GM10248 (cell line): ENCODE data around the gene FOSB.

Experiments
- CTCF ChIA-PET: fragments of 300-600 bp; sonication (Branson Sonifier 250); formaldehyde crosslinking; extraction: SDS; loops from one replicate; lab custom pipeline; 2021; ENCODE audit warnings: antibody characterized with exemption; lab: Yijun Ruan, JAX
- POLR2A ChIA-PET: fragments of 350-650 bp; sonication (Branson Sonifier 250); formaldehyde crosslinking; extraction: SDS; loops from one replicate; lab custom pipeline; 2020; ENCODE audit warnings: antibody characterized with exemption; lab: Yijun Ruan, JAX
- DNase-seq: peaks from one replicate; pipeline ENCODE4 v3.0.0; 2012; ENCODE audit errors: extremely low spot score
- TF ChIP-seq, protein P1 (sequence below): IDR thresholded peaks from 2 replicates; pipeline ENCODE4 v1.5.1; 2012; ENCODE audit warnings: mild to moderate bottlenecking, low read depth; ENCODE audit errors: extremely low read depth, missing control alignments, control extremely low read depth

Gene FOSB

DNA sequence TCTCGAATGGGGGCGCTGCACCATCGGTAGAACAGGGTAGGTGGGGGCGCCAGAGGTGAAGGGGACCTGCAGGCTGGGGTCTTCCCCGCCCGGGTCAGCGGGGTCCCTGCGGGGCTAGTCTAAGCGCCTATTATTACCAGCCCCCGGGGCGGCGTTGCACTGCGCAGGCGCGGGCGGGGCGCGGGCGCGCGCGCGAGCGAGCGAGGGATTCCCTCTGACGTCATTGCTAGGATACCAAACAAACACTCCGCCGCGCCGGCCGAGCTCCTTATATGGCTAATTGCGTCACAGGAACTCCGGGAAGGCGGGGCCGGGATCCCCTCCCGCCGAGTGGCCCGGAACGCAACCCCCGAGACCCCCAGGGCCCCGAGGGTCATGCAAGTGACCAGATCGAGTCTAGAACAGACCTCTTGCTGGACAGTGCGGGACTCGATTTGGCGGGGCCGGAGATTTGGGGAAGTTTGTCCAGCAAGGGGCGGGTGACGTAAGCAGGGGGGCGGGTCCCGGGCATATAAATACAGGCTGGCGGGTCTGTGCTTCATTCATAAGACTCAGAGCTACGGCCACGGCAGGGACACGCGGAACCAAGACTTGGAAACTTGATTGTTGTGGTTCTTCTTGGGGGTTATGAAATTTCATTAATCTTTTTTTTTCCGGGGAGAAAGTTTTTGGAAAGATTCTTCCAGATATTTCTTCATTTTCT lies at the start of gene FOSB:
FOSB (plus strand) TSS at position 541 of the 703 bp plus-strand sequence. CDS start 591 bp downstream, outside the sequence.
- CTCF ChIA-PET: interaction anchor here (0.7 to 4.9 kb wide), 11 partner anchors 9 to 213 kb away, joined by 3 to 80 read pairs (median 5); no protein-coding TSS in a partner anchor
- peak; percentile 94 for DNase-seq
- TF ChIP-seq, protein P1, sequence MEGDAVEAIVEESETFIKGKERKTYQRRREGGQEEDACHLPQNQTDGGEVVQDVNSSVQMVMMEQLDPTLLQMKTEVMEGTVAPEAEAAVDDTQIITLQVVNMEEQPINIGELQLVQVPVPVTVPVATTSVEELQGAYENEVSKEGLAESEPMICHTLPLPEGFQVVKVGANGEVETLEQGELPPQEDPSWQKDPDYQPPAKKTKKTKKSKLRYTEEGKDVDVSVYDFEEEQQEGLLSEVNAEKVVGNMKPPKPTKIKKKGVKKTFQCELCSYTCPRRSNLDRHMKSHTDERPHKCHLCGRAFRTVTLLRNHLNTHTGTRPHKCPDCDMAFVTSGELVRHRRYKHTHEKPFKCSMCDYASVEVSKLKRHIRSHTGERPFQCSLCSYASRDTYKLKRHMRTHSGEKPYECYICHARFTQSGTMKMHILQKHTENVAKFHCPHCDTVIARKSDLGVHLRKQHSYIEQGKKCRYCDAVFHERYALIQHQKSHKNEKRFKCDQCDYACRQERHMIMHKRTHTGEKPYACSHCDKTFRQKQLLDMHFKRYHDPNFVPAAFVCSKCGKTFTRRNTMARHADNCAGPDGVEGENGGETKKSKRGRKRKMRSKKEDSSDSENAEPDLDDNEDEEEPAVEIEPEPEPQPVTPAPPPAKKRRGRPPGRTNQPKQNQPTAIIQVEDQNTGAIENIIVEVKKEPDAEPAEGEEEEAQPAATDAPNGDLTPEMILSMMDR: no peak
- POLR2A ChIA-PET: interaction anchor here (0.7 to 3.7 kb wide), 17 partner anchors 9 to 1939 kb away, joined by 3 to 48 read pairs (median 4); partner anchors contain the start of genes BLOC1S3 and DHX34

DNA sequence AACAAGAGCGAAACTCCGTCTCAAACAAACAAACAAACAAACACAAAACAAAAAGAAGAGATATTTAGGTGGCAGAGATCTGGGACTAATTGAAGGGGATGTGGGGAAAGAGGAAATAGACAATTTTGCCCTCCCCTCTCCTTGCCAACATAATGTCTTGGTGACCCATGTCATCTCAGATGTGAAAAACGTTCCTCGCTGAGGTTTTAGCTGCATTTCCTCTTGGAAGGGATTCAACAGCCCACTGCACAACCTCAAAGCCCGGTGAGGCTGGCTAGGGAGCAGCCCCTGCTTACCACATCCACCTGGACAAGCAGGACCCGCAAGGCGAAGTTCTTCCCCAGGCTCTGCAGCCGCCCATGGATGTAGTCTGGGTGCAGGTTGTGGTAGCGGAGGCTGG lies 49.0 kb upstream of the FOSB start:
- ChIA-PET CTCF (interaction anchor here (3.1 to 3.8 kb wide), 2 partner anchors 60 to 67 kb away, joined by 13 to 14 read pairs; no protein-coding TSS in a partner anchor), POLR2A (no interaction called here)
- no peak for DNase-seq
- TF ChIP-seq, protein P1: no peak

DNA sequence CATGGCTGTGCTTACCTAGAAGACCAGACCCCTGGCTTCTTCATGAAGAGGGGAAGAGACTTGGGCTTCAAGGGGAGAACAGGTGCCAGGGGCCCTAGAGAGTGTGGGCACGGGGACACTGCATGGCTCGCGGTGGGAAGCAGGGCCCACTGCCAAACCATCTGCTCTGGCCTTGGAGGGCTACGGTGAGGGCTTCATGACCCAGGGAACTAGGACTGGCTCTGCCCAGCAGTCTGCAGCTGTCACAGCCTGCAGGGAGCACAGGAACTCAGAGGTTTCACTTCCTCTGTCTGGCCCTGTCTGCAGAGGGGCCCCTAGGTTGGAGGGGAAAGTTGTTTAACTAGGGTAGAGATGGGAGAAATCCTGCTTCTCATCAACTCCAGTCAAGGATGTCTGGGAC lies 48.4 kb upstream of the FOSB start:
- peak; percentile 86 for DNase-seq
- POLR2A ChIA-PET: no interaction called here
- TF ChIP-seq, protein P1: no peak
- CTCF ChIA-PET: interaction anchor here (3.1 kb wide), 1 partner anchor 66 kb away, joined by 14 read pairs; no protein-coding TSS in a partner anchor

DNA sequence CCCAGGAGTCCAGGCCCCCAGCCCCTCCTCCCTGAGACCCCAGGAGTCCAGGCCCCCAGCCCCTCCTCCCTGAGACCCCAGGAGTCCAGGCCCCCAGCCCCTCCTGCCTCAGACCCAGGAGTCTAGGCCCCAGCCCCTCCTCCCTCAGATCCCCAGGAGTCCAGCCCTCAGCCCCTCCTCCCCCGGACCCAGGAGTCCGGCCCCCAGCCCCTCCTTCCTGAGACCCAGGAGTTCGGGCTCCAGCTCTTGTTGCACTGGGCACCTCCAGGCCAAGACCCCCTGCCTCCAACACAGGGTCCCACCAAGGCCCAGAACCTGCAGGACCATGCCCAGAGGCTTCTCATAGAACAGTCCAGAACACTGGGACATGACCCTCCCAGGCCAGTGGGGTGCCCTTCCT lies 47.9 kb upstream of the FOSB start:
- POLR2A ChIA-PET: no interaction called here
- no peak for DNase-seq
- TF ChIP-seq, protein P1: no peak
- CTCF ChIA-PET: interaction anchor here (1.4 to 3.1 kb wide), 3 partner anchors 20 to 66 kb away, joined by 8 to 20 read pairs (median 14); no protein-coding TSS in a partner anchor

DNA sequence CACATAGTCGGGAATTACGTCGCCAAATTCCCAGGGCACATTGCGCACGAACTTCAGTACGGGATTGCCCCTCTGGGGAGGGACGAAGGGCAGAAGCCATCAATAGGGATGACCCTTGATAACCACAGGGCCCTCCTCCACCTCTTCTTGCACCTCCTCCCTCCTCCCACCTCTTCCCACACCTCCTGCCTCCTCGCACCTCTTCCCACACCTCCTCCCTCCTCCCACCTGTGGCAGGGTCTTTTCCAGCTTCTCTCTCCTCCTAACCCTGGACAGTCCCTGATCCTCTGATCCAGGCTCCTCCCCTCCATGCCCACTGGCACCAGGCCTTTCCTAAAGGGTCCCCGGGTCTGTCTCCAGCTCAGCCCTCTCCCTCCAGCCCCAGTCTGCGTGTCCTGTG lies 47.4 kb upstream of the FOSB start:
- no peak for DNase-seq
- POLR2A ChIA-PET: no interaction called here
- TF ChIP-seq, protein P1: no peak
- CTCF ChIA-PET: interaction anchor here (1.4 to 3.1 kb wide), 3 partner anchors 19 to 65 kb away, joined by 8 to 20 read pairs (median 14); no protein-coding TSS in a partner anchor

DNA sequence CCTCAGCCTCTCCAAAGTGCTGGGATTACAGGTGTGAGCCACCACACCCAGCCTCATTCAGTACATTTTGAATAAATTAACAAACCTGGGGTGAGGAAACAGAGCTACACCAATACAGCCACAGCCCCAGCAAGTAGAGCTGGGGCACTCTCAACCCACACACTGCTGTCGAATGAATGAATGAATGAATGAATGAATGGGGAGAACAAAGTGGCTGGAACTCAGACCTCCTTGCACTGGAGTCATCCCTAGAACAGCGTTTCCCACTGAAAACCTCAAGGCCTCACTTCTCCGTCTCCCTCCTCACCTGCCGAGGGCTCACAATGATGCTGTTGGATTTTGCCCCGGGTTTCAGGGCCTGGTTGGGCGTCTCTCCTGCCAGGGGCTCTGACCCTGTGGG lies 46.9 kb upstream of the FOSB start:
- TF ChIP-seq, protein P1: no peak

More for the DNA sequence above, 46.9 kb upstream of the FOSB start:
- ChIA-PET CTCF (interaction anchor here (1.4 to 3.1 kb wide), 3 partner anchors 19 to 65 kb away, joined by 8 to 20 read pairs (median 14); no protein-coding TSS in a partner anchor), POLR2A (interaction anchor here (1.5 kb wide), 1 partner anchor 47 kb away, joined by 6 read pairs; the partner anchor contains the start of gene FOSB)
- DNase-seq: no peak
